Parathyroid adenoma (tissue), 2 donors: Measurements from ENCODE around the gene ZDHHC19.

Experiments used
- H2AFZ ChIP-seq: fragments of 300-600 bp; sonication (generic); one replicate; pipeline ENCODE4 v1.7.0; 2017; ENCODE audit warnings: antibody characterized with exemption, mild to moderate bottlenecking
- H3K27ac ChIP-seq: fragments of 300-600 bp; sonication (generic); one replicate; pipeline ENCODE4 v1.7.0; 2017
- H3K27me3 ChIP-seq: fragments of 300-600 bp; sonication (generic); one replicate; pipeline ENCODE4 v1.7.0; 2017; ENCODE audit warnings: low read length; ENCODE audit not compliant: control insufficient read depth, insufficient read depth
- H3K36me3 ChIP-seq: fragments of 300-600 bp; sonication (generic); one replicate; pipeline ENCODE4 v1.7.0; 2017; ENCODE audit warnings: low read length; ENCODE audit not compliant: control insufficient read depth, insufficient read depth
- H3K4me1 ChIP-seq: fragments of 300-600 bp; sonication (generic); one replicate; pipeline ENCODE4 v1.7.0; 2017; ENCODE audit warnings: control low read depth
- H3K4me2 ChIP-seq: fragments of 300-600 bp; sonication (generic); one replicate; pipeline ENCODE4 v1.7.0; 2017; ENCODE audit warnings: low read length
- H3K4me3 ChIP-seq: fragments of 300-600 bp; sonication (generic); one replicate; pipeline ENCODE4 v1.7.0; 2017; ENCODE audit warnings: low read depth, low read length
- H3K79me2 ChIP-seq: fragments of 300-600 bp; sonication (generic); one replicate; pipeline ENCODE4 v1.7.0; 2017; ENCODE audit warnings: control low read depth
- H3K9ac ChIP-seq: fragments of 300-600 bp; sonication (generic); one replicate; pipeline ENCODE4 v1.7.0; 2017; ENCODE audit warnings: mild to moderate bottlenecking
- H3K9me3 ChIP-seq: fragments of 300-600 bp; sonication (generic); one replicate; pipeline ENCODE4 v1.7.0; 2017; ENCODE audit warnings: low read length; ENCODE audit not compliant: control insufficient read depth
- TF ChIP-seq, protein P1 (sequence below): fragments of 300-600 bp; sonication (generic); IDR thresholded peaks from one replicate; pipeline ENCODE4 v1.7.0; 2017; ENCODE audit warnings: antibody characterized with exemption, mild to moderate bottlenecking
- donor health status: primary hyperparathyroidism.

Gene ZDHHC19

GRCh38 chr3:196180346-196180745 is 30.9 kb downstream of the ZDHHC19 start:
- Histone ChIP-seq H3K79me2 (no peaks in the 10 kb centered on the region), H3K27me3 (no peaks in the 10 kb centered on the region), H3K9ac (no peak overlapping the region), H3K27ac (no peak overlapping the region), H3K4me1 (no peaks in the 10 kb centered on the region), H2AFZ (no peak overlapping the region), H3K4me2 (no peak overlapping the region), H3K9me3 (no peaks in the 10 kb centered on the region), H3K4me3 (no peak overlapping the region), H3K36me3 (no peaks in the 10 kb centered on the region)
- TF ChIP-seq, protein P1, sequence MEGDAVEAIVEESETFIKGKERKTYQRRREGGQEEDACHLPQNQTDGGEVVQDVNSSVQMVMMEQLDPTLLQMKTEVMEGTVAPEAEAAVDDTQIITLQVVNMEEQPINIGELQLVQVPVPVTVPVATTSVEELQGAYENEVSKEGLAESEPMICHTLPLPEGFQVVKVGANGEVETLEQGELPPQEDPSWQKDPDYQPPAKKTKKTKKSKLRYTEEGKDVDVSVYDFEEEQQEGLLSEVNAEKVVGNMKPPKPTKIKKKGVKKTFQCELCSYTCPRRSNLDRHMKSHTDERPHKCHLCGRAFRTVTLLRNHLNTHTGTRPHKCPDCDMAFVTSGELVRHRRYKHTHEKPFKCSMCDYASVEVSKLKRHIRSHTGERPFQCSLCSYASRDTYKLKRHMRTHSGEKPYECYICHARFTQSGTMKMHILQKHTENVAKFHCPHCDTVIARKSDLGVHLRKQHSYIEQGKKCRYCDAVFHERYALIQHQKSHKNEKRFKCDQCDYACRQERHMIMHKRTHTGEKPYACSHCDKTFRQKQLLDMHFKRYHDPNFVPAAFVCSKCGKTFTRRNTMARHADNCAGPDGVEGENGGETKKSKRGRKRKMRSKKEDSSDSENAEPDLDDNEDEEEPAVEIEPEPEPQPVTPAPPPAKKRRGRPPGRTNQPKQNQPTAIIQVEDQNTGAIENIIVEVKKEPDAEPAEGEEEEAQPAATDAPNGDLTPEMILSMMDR, result no peak

DNA sequence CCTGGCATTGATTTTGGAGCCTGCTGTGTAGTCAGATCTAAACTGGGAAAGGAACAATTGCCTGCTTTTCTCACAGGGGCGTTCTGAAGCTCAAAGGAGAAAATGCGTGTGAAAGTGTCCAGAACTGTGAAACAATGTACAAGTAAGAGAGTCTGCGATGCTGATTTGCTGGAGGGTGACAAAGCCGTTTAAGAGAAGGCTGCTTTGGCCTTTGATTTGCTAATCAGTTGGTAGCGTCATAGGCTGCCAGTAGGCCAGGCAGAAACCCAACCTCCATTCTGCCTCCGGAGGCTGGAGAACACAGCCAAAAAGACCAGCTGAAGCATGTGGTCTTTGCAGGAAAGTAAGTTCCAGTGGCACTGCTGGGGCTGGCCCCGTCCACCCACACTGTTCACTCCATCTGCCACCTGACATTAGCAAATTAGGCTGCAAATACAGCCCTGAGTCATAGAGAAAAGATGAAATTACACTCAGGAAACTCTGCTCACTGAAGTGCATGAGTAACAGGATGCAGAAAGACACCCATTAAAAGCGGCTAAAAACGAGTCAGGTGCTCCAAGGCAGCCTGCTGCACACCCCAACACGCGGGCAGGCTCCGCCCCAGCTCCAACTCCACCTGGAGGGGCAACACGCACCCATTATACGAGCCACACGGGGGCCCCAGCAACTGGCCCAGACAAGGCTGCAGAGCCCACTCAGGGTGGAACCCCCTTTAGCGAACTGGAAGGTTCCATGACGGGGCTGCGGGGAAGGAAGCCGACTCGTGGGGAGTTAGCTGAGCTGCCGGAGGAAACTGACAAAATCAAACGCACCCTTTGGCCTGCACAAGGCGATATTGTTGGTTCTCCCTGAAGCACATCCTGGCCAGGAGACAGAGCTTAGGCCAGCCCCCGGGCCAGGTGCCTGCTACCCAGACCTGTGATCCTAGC is 31.6 kb downstream of the ZDHHC19 start:
- H3K27me3 ChIP-seq, result no peaks in the 10 kb centered on the region
- H3K36me3 ChIP-seq, result no peaks in the 10 kb centered on the region
- no peak overlapping the region for H2AFZ ChIP-seq
- H3K9me3 ChIP-seq, result no peaks in the 10 kb centered on the region
- no peak overlapping the region for H3K4me2 ChIP-seq
- TF ChIP-seq, protein P1, result no peak
- no peak overlapping the region for H3K9ac ChIP-seq
- H3K4me1 ChIP-seq, result no peaks in the 10 kb centered on the region
- H3K79me2 ChIP-seq, result no peaks in the 10 kb centered on the region
- H3K27ac ChIP-seq, result no peak overlapping the region
- no peak overlapping the region for H3K4me3 ChIP-seq

GRCh38 chr3:196178993-196179379 is 32.2 kb downstream of the ZDHHC19 start:
- no peaks in the 10 kb centered on the region for H3K79me2 ChIP-seq
- TF ChIP-seq, protein P1, result no peak
- H3K4me2 ChIP-seq, result no peak overlapping the region
- no peak overlapping the region for H2AFZ ChIP-seq
- no peaks in the 10 kb centered on the region for H3K9me3 ChIP-seq
- no peaks in the 10 kb centered on the region for H3K4me1 ChIP-seq
- H3K36me3 ChIP-seq, result no peaks in the 10 kb centered on the region
- no peak overlapping the region for H3K27ac ChIP-seq
- H3K4me3 ChIP-seq, result no peak overlapping the region
- H3K27me3 ChIP-seq, result no peaks in the 10 kb centered on the region
- no peak overlapping the region for H3K9ac ChIP-seq

- Histone ChIP-seq H3K27me3 (no peaks in the 10 kb centered on the region), H3K9me3 (no peaks in the 10 kb centered on the region), H3K27ac (no peak overlapping the region), H2AFZ (no peak overlapping the region), H3K36me3 (no peaks in the 10 kb centered on the region), H3K9ac (no peak overlapping the region), H3K4me2 (no peak overlapping the region), H3K4me3 (no peak overlapping the region), H3K4me1 (no peaks in the 10 kb centered on the region), H3K79me2 (no peaks in the 10 kb centered on the region)
- TF ChIP-seq, protein P1, result no peak
Observed at GRCh38 chr3:196177967-196178366, 33.2 kb downstream of the ZDHHC19 start.

GRCh38 chr3:196177567-196177966 is 33.6 kb downstream of the ZDHHC19 start:
- Histone ChIP-seq H3K79me2 (no peaks in the 10 kb centered on the region), H2AFZ (no peak overlapping the region), H3K4me2 (no peak overlapping the region), H3K9ac (no peak overlapping the region), H3K4me3 (no peak overlapping the region), H3K36me3 (no peaks in the 10 kb centered on the region), H3K4me1 (no peaks in the 10 kb centered on the region), H3K27me3 (no peaks in the 10 kb centered on the region), H3K27ac (no peak overlapping the region), H3K9me3 (no peaks in the 10 kb centered on the region)
- TF ChIP-seq, protein P1, result no peak
